HG03469 (cell line): ENCODE data around the gene LAD1.

Source experiments
- ATAC-seq: cut with Tn5 transposase; IDR thresholded peaks from one replicate; pipeline ENCODE4 v1.9.1; 2021; ENCODE audit warnings: mild to moderate bottlenecking, moderate library complexity, moderate number of reproducible peaks; ENCODE audit not compliant: unreplicated experiment

LAD1 gene

GRCh38 chr1:201395936-201396335 is 3.2 kb downstream of the LAD1 start:
- no peak for ATAC-seq

DNA sequence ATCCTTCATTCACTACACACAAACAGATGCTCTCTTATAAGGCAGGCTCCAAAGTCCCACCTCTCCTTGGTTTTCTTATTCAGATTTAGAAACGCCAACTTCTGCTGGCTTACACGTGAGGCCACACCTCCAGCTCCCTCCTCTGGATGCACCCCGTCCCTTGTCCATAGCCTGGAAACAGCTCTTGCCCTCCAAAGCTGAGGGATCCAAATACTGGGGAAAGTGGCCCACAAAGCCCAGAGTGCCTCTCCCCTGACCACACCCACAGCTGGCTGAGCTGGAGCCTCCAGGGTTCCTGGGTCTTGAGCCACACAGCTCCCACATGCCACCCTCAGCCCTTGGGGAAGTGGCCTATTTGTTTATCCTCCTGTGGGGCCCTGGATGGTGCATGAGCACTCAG is 4.5 kb downstream of the LAD1 start:
- no peak for ATAC-seq

DNA sequence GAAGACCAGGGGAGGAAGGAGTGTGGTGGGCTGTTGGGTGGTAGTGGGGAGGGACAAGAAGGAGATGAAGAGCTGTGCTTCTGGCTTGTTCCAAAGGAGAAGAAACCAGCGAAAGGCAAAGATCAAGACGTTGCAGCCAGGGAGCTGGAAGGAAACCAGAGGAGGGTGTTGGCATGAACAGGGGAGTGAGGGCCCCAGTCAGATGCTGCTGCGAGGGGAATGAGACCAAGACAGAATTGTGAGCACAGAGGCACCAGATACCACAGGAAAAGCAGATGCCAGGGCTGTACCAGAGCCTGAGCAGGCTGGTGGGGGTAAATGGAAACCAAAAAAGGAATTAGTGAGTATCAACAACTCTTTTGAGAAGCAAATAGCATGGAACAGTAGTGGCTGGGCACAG is 6.0 kb downstream of the LAD1 start:
- no peak for ATAC-seq

DNA sequence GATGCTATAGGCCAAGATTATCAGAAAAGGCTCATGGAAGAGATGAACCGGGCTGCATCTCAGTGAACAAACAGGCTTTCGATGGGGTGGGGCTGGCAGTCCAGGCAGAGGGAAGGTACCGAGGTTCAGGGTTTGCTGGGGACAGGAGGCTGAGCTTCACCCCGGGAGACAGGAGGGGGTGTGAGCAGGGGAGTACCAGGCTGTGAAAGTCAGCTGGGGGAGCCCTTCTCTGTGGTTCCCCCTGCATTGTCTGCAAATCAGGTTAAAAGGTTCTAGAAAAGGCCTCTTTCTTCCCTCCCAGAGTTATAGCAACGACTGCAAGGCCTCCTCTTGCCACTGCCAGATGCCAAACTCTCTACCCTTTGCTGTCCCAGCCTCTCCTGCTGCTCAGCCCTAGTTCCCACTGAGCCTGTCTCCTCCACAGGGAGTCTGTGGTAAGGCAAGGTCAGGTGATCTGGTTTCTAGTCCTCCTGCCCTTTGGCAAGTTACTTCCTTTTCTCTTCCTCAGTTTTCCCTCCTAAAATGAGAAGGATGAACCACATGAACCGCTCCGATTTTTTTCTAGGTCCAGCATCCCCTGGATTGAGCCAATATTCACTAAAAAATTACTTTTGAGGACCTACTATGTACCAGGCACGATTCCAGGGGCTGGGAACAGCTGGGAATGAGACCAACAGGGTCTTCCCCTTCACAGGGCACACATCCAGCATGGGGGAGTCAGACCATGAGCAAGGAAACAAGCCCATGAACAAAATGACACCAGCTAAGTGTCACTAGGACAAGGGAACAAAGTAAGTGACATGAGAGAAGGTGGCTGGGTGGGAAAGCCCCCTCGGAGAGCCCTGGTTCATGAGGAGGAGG is 7.2 kb downstream of the LAD1 start:
- no peak for ATAC-seq

DNA sequence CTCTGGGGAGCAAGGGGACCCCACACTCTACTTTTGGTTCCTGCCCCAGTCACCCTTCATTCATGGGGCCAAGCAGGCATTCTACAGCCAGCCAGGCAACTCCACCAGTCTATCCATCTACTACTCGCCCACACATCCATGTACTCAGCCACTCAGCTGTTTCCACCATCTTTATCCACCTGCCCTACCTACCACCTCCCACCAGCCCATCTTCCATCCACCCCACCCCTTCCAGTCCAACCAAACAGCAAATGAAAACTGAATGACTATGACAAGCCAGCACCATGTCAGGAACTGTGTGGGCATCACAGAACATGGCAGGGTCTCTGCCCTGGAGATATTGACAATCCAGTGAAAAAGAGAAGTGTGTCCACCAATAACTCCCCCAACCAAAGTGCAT is 7.9 kb downstream of the LAD1 start:
- ATAC-seq: no peak

DNA sequence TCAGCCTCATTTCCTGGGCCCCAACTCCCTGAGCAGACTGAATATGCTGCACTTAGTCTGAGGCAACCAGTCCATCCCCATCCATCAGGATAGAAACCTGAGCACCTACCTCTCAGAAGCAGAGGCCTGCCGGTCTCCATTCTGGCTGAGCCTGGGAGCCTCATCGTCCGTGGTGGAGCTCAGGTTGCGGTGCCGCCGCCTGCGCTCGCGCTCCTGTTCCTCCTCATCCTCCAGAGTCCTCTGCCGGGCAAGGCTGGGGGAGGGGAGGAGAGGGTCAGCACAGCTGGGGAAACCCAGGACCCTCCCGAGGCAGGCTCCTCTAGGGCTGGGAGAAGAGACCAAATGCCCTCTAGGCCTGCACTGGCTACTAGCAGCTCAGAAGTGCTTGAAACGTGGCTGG is 10.1 kb downstream of the LAD1 start:
- no peak for ATAC-seq

DNA sequence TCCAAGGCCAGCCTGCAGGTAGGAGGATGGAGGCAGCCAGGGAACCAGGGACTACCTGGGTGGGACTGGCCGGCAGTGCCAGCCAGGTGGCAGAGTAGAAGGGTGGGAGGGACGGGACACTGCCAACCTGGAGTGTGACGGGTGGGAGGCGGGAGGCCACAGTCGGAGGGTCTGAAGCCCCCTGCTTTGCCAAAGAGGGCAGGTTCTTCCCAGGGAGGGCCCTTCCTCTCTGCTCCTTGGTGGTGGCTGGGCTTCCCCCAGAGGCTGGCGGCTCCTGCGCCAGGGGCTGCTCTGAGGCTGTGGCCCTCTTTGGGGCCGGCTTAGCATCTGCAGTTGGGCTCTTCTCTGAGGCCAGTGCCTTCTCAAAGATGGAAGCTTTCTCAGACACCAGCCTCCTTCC is 12.9 kb downstream of the LAD1 start:
- ATAC-seq: no peak

DNA sequence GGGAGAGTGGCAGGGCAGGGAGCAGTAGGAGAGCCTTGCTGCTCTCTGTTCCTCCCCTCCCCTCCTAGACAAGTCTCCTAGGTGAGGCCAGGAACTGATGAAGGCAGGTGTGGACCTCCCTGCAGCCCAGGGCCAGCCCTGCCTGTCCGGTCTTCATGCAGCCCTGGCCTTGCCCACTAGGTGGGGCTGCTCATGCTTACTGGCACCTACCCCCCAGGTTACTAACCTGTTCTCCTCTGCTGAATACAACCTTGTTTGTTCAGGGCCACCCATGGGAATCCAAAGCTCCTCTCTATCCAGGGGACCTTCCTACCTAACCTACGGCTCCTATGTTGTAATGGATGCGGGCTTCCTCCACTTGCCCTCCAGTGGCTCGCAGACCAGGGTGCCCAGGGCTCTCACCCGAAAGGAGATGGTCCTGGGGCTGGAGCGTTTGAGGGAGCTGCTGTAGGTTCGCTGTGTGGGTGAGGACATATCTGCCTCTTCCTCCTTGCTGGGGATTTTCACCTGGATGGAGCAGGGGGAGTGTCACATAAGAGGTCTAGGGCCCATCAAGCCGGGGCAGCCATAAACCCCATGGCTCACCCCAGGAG is 13.7 kb downstream of the LAD1 start:
- no peak for ATAC-seq

DNA sequence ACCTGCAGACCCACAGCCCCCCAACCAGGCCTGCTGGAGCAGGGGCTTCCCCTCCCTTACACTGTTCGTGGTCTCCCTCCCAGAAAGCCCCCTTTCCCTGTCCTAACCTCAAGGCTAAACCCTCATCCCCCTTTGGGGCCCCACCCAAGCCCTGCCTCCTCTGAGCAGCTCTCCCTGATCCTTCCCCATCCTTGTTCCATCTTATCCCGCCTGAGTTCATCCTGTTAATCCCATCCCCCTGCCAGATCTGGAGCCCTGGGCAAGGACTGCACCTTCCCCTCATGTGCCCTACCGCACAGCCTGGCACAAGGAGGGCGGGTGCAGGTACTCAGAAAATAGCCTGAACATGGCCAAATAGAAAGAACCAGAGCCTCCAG is 14.7 kb downstream of the LAD1 start:
- ATAC-seq: no peak

- no peak for ATAC-seq
These were observed 15.3 kb downstream of the LAD1 start for GRCh38 chr1:201383647-201384405.

DNA sequence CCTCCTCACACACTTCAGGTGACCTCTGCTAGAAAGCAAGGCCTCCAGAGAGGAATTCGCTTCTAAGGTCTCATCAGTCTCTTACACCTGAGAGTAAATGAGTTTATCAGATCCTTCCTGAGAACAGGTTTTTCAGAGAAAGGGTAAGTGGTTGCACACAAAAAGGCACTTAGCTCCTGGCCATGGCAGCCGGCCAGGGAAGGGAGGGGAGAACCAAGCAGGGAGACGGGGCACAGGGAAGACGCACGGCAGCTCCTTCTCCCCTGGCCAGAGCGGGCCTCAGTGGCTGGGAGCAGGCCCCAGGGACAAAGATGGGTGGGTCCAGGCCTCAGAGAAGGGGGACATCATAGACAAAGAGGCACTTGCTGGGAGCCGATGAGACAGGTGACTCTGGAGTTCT is 18.0 kb downstream of the LAD1 start:
- no peak for ATAC-seq

DNA sequence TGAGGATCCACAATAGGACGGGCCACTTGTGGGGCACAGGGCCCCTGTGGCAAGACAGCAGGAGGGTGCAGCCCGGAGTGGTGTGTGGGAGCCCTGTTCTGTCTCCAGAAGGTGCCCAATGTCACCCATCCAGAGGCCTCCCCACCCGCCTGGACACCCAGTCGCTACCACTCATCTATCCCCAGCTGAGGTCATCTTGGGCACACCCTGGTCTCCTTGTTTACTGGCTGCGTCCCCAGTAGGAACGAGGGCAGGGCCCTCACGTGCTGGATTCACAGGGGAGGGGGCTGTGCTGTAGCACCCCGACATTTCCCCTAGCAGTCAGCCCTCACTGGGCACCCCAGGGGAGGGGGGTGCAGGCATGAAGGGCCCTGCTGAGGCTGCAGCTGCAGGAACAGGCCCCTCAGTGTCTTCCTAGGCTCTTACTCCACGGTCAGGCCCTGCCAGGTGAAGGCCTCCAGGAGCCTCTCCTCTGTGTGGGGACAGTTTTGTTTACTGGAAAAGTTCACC is 19.3 kb downstream of the LAD1 start:
- no peak for ATAC-seq

GRCh38 chr1:201378804-201379203 is 20.3 kb downstream of the LAD1 start:
- ATAC-seq: no peak

DNA sequence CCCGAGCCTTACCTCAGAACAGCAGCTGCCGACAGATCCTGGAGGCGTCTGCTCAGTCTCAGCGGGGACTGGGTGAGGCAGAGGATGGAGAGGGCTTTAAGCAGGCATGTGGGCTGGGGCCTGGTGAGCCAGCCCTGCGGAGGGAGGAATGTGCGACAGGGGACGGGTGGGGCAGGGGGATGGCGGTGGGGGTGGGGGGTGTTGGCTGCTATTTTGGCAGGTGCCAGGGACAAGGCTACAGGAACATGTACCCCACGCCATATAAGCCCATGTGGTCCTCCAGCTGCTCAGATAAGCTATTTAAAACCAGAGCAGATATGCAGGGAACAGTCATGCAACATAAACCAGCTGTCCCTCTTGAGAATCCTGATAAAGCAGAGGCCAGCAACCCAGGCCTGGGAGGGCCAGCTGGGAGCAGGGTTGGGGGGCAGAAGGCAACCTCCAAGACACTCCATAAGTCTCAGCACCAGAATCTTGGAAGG is 21.5 kb downstream of the LAD1 start, which contains the start of gene TNNT2:
TNNT2 (minus strand) TSS at position 70 of the 482 bp plus-strand sequence. CDS start 4,426 bp downstream, outside the sequence.
- no peak for ATAC-seq

DNA sequence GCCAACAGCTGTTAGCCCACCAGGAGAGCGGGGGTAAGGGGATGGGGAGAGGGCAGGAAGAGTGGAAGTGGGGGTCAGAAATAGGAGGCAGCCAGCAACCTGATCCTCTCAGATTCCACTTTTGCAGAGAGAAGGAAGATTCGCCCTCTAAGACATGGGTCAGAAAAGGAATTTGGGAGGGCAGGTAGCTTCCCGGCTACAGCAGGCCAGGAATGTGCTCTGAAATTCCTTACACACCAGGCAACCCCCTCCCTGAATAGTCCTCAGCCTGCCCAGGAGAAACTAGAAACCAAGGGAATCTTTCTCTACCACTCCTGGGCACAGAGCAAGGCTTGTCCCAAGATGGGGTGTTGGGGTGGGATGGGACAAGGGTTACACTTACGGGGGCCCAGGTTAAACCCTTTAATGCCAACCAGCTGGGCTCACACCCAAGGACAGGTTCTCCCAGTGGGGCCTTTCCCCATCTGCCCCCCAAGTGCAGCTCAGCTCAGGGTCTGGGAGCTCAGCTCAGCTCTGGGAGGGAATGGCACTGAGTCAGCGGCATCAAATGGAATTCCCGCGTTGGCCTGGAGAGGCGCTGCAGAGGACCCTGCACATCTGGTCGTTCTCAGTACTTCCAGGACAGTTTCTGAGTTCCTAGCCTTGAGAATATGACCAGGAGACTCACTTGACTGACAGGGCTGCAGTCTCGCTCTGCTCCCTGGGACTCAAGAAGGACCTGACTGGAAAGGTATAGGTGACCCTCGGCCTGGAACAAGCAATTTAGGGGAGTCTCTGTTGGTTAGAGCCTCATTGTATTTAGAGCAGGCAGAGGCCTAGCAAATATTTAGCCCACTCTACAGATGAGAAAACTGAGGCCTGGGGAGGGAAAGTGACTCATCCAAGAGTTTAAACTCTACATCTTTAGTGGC is 22.4 kb downstream of the LAD1 start:
- ATAC-seq: no peak

- ATAC-seq: no peak
These were observed 23.0 kb downstream of the LAD1 start for GRCh38 chr1:201376107-201376463.

DNA sequence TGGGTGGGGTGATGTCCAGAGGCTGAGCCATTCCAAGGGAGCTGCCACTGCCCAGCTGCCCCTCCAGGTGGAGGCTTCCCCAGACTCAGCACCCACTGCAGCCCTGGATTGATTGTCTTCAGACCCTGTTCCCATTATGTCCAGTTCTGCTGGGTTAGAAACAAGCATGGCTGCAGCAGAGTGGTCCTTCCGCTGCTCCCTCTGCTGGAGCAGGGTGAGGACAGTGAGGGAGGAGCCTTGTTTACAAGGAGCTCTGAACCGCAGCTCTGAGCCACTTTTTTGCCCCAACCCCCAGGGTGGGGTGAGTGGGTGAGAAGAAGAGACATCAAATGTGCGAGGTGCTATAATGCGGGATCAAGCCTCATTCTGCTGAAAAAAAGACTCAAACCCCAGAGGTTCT is 24.0 kb downstream of the LAD1 start:
- ATAC-seq: no peak

GRCh38 chr1:201374364-201374763 is 24.8 kb downstream of the LAD1 start:
- ATAC-seq: no peak

- no peak for ATAC-seq
These were observed 27.3 kb downstream of the LAD1 start for GRCh38 chr1:201371792-201372191.

DNA sequence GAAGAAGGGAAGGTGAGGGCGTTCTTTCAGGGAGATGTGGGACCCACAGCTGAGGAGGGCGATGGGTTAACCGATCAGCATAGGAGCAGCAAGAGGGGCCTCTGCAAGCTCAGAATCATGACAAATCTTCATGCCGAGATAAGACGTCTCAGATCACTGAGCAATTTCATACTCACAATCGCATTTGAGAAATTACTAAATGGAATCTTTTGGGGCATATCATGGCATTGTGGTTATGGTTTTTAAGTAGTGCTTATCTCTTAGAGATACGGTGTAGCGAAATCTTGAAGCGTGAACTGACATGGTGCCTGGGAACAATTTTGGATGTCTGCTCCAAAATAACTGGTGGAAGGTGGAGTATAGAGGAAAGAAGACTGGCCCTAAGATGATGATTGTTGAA is 27.8 kb downstream of the LAD1 start:
- ATAC-seq: no peak
